Kidney (tissue), 14 donors: ENCODE data around the gene SMTN. TPM values are rescaled to one million over a fixed set of nuclear protein-coding genes. Genes with fewer than 3 reads are reported as not detected.
"Not testable (repeated sequence)": the region's sequence is repeated elsewhere in the genome, so short reads cannot be mapped to it uniquely, and the experiment has no call there.

ENCODE experiments used
- DNase-seq, 5 donors: peaks; one replicate each; pipeline ENCODE4 v3.0.0-alpha.2; 2013 to 2020
- FAIRE-seq: peaks from 2 replicates; lab custom pipeline; 2012; peaks lifted over from hg19 to GRCh38; lab: Jason Lieb, UNC
- H3K27ac ChIP-seq, 2 donors: one replicate each; pipeline ENCODE4 v1.7.0; 2013; ENCODE audit warnings: low read depth in 2 of 2, low read length in 2 of 2, inconsistent platforms in 1 of 2
- H3K27me3 ChIP-seq: one replicate; pipeline ENCODE4 v1.7.1; 2013; ENCODE audit warnings: low read length, inconsistent platforms; ENCODE audit not compliant: control insufficient read depth, insufficient read depth
- H3K36me3 ChIP-seq, 3 donors: one replicate each; pipeline versions ENCODE4 v1.7.0 to v1.7.1; 2013; ENCODE audit warnings: low read length in 3 of 3, control low read depth in 1 of 3, inconsistent platforms in 1 of 3; ENCODE audit not compliant: insufficient read depth in 3 of 3, control insufficient read depth in 2 of 3
- H3K4me1 ChIP-seq, 3 donors: one replicate each; pipeline versions ENCODE4 v1.7.0 to v1.7.1; 2013; ENCODE audit warnings: low read length in 3 of 3, inconsistent platforms in 1 of 3, low read depth in 1 of 3; ENCODE audit not compliant: control insufficient read depth in 2 of 3, insufficient read depth in 2 of 3
- H3K4me3 ChIP-seq, 3 donors: one replicate each; pipeline versions ENCODE4 v1.7.0 to v1.8.1; 2013; ENCODE audit warnings: low read length in 3 of 3, control low read depth in 1 of 3, inconsistent platforms in 1 of 3
- H3K9ac ChIP-seq, 3 donors: one replicate each; pipeline versions ENCODE4 v1.7.0 to v1.7.1; 2013; ENCODE audit warnings: low read length in 3 of 3, control low read depth in 1 of 3, inconsistent platforms in 1 of 3
- H3K9me3 ChIP-seq, 3 donors: one replicate each; pipeline versions ENCODE4 v1.7.0 to v1.7.1; 2013; ENCODE audit warnings: low read length in 3 of 3, control low read depth in 1 of 3, inconsistent platforms in 1 of 3; ENCODE audit not compliant: control insufficient read depth in 2 of 3, insufficient read depth in 1 of 3
- intact Hi-C: fragments of 100-400 bp; cut with DNase I; formaldehyde crosslinking; loops from one replicate; pipeline ENCODE4 v1.11.1; 2022
- polyA plus RNA-seq: library from polyadenylated mRNA; stranded (reverse); fragments of 350-450 nt; fragmentation: Illumina TruSeq; extraction: RNeasy Lipid Tissue Mini Kit (QIAGEN cat#74804); gene quantifications from one replicate; pipeline ENCODE4 v1.2.3, GENCODE V29; 2014; ENCODE audit warnings: low read depth, low replicate concordance; ENCODE audit not compliant: insufficient read depth
- total RNA-seq: library from RNA; stranded (reverse); fragmentation: NEBNext Ultra II Directional; extraction: Animal tissue kit (Norgen Biotek cat#: 25700); gene quantifications from one replicate; pipeline ENCODE4 v1.2.1, GENCODE V29; 2021
- TF ChIP-seq, protein P1 (sequence below): IDR thresholded peaks from 3 replicates; pipeline ENCODE4 v1.5.1; 2012; ENCODE audit warnings: mild to moderate bottlenecking, moderate library complexity, borderline replicate concordance; ENCODE audit not compliant: insufficient read depth; ENCODE audit errors: extremely low read depth
- donor health status: control.
- donor health status: control.
- donor health status: control.
- donor health status: control.
- donor health status: control.
- donor health status: DM: yes; HTN: yes; CAD: no.
- donor health status: Normal renal cell carcinoma (clear cell type).

The SMTN gene
- total and polyA plus RNA-seq, 2 donors from 2014 or later = 64.4 to 67.7 TPM

DNA sequence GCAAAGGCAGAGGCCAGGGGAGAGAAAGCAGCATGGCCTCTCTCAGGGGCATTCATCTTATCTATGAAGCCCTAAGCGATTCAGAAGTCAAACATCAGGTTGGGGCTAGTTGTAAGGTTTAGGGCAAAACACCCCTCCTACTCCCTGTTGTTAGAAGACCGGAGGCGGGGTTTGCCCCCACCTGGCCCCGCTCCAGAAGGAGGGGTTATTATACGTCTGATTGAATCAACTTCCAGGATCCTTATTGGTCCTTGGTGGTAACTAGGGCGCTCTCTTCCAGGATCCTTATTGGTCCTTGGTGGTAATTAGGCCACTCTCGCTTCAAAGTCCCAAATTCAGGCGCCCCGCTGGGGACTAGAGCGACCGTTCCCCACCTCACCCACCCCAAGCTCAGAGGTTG, 12.1 kb upstream of the SMTN start:
- Histone ChIP-seq H3K27me3 (no peaks in the 10 kb centered on the region), H3K9me3 (no peaks in the 10 kb centered on the region), H3K4me3 (no peak overlapping the region), H3K4me1 (no peaks in the 10 kb centered on the region), H3K9ac (no peak overlapping the region), H3K27ac (no peak overlapping the region), H3K36me3 (no peaks in the 10 kb centered on the region)
- FAIRE-seq (no peak), DNase-seq (no peak)
- TF ChIP-seq, protein P1, sequence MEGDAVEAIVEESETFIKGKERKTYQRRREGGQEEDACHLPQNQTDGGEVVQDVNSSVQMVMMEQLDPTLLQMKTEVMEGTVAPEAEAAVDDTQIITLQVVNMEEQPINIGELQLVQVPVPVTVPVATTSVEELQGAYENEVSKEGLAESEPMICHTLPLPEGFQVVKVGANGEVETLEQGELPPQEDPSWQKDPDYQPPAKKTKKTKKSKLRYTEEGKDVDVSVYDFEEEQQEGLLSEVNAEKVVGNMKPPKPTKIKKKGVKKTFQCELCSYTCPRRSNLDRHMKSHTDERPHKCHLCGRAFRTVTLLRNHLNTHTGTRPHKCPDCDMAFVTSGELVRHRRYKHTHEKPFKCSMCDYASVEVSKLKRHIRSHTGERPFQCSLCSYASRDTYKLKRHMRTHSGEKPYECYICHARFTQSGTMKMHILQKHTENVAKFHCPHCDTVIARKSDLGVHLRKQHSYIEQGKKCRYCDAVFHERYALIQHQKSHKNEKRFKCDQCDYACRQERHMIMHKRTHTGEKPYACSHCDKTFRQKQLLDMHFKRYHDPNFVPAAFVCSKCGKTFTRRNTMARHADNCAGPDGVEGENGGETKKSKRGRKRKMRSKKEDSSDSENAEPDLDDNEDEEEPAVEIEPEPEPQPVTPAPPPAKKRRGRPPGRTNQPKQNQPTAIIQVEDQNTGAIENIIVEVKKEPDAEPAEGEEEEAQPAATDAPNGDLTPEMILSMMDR = no peak
- intact Hi-C loops = no loop called here

DNA sequence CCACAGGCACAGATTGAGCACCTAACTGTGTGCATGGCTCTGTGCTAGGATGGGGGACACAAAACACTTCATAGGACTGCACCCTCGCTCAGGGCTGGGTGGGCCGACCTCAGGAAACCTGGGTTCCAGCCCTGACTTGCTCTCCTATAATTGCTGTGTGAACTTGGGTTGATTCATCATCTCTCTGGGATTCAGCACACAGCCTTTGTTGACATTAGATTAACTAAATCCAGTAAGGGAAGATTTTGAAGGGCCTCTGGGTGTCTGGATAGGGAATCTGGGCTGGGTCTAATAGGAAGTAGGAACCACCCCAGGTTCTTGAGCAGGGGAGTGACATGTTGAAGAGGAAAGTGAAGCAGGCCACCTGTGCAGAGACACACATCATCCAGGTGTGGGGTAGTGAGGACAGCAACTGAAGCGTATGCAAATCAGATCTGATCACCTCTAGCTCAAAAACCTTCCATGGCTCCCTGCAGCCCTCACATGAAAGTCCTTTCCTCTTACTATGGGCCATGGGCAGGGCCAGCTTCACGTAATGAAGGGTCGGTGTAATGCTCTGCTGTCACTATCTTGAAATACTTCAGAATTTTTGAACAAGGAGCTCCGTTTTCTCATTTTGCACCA, 11.3 kb upstream of the SMTN start:
- H3K9ac ChIP-seq, H3K9me3 ChIP-seq, H3K27me3 ChIP-seq, DNase-seq, H3K4me1 ChIP-seq, FAIRE-seq, H3K4me3 ChIP-seq, H3K36me3 ChIP-seq, intact Hi-C loops, H3K27ac ChIP-seq: not testable (repeated sequence)

DNA sequence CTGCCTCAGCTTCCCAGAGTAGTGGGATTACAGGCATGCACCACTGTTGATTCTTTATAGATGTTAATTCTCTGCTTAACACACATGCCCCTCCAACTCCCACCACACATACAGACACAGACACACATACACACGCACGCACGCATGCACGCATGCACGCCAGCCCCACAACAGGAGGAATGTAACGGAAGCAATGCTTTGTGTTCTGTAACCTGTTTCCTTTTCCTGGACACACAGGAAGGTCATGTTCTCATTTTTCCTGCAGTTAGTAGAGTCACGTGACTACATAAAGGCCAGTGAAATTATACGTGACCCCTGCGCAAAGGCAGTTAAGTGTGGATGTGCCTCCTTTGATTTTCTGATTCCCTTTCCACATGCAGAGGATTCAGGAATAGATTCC, 8.0 kb upstream of the SMTN start:
- not testable (repeated sequence) for H3K4me1 ChIP-seq, H3K9ac ChIP-seq, FAIRE-seq

DNA sequence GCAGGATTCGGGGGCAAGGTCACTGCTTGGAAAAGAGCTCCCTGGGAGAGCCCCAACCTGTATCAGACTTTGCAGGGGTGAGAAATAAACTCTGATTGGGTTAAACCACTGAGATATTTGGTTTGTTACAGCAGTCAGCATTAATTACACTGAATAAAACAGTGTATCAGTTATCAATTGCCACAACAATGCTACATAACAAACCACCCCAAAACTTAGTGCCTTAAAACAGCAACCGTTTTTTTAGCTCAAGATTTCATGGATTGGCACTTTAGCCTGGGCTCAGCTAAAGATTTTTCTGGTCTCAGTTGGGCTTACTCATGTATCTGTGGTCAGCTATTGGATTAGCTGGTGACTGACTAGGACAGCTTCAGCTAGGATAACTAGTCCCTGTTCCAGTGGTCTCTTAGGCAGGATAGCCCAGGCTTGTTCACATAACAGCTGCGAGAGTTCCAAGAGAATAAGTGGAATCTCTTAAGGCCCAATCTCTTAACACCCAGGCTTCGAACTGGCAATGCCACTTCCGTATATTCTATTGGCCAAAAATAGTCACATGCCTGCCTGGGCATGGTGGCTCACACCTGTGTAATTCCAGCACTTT, 7.5 kb upstream of the SMTN start:
- FAIRE-seq, H3K4me1 ChIP-seq, H3K36me3 ChIP-seq, H3K9me3 ChIP-seq, H3K27me3 ChIP-seq, H3K9ac ChIP-seq, DNase-seq, intact Hi-C loops, H3K4me3 ChIP-seq, H3K27ac ChIP-seq: not testable (repeated sequence)

More for the DNA sequence above, 8.0 kb upstream of the SMTN start:
- H3K27me3 ChIP-seq, intact Hi-C loops, H3K27ac ChIP-seq, H3K4me3 ChIP-seq, H3K36me3 ChIP-seq, DNase-seq, H3K9me3 ChIP-seq: not testable (repeated sequence)

DNA sequence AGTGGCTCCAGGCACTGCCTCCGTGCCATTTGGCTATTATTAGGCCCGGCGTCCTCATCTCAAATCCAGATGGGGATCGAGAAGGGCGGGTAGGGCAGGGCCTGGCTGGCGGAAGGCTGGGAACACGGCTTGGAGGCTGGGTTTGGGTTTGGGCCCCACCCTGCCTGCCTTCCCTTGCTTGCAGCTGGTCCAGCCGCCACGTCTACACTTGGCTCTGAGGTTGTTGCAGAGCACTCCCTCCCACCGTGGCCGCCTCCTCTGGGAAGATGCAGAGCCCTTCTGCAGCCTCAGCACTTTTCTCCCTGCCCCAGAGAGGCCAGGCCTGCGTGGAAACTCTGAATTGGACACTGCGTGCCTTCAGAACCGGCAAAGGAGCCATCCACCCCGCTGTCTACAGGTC, 5.2 kb upstream of the SMTN start:
- H3K9ac ChIP-seq = no peak overlapping the region
- H3K36me3 ChIP-seq = no peaks in the 10 kb centered on the region
- TF ChIP-seq, protein P1 = no peak

More for the DNA sequence above, 5.2 kb upstream of the SMTN start:
- H3K9me3 ChIP-seq = no peaks in the 10 kb centered on the region
- H3K4me3 ChIP-seq = no peak overlapping the region
- FAIRE-seq (no peak), DNase-seq (peak in 4 of 5 donors; percentile 17 to 95 (median 61))
- intact Hi-C loops = no loop called here
- no peaks in the 10 kb centered on the region for H3K27me3 ChIP-seq
- H3K27ac ChIP-seq = peak overlapping the region; percentile 9 to 43
- H3K4me1 ChIP-seq = peaks cover 0 to 12% (median 5%) of the 10 kb centered on the region in 3 donors
